ENCODE data around the gene NPC2.

Gene NPC2

GRCh38 chr14:74444866-74445265 is 48.2 kb downstream of the NPC2 start:
- no peak for DNase-seq
- intact Hi-C loops (cut with DNase I) = no loop called here

- intact Hi-C loops (cut with DNase I) = no loop called here
- no peak for DNase-seq
Observed at GRCh38 chr14:74442757-74443156, 50.3 kb downstream of the NPC2 start.

GRCh38 chr14:74441113-74441512 is 52.0 kb downstream of the NPC2 start:
- intact Hi-C loops (cut with DNase I) = no loop called here
- DNase-seq = peak in 1 of 42 donors; percentile 8

DNA sequence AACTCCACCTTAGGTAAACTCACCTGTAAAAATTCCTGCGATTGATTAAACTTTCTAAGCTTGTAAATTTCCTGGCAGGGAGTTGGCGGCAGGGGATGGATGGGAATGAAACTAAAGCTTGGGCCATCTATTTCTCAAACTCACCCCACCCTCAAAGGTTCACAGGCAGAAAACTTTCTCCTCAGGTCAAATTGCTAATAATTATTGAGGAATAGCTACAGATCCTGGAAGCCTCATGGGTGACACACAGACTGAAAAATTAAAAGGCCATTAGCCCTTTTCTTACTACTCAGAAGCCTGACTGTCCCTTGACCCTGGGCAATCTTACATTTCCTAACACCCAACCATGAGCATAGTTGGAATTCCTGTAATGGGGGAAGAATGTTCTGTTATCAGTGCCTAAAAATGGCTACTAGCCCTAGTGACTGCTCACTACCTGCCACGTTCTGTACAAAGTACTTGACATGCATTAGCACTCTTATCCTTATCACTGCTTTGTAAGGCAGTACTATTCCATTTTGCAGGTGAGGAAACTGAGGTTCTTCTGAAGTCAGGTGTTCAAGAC is 54.7 kb downstream of the NPC2 start:
- DNase-seq = no peak
- intact Hi-C loops (cut with DNase I) = no loop called here

GRCh38 chr14:74437496-74438053 is 55.5 kb downstream of the NPC2 start:
- intact Hi-C loops (cut with DNase I) = no loop called here
- DNase-seq = no peak

DNA sequence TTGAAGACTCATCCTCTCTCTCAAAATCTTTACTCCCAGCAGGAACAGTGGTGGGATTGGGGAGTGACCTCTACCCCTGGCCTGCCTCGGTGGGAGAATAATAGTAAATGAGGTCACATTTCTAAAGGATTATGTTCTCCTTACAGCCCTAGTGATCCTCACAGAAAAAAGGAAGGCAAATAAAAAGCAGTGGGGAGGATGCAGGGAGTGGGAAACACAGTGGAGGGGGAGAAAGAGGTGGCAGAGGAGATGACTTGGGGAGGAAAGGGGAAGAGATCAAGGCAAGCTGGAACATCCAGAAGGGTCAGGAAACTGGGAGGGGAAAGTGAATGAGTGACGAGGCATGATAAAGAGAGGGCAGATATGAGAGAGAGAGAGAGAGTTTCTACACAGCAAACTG is 58.8 kb downstream of the NPC2 start:
- DNase-seq = peak in 1 of 42 donors; percentile 28
- intact Hi-C loops (cut with DNase I) = no loop called here

- intact Hi-C loops (cut with DNase I) = no loop called here
- DNase-seq = peak in 40 of 42 donors; percentile 24 to 87 (median 60)
Observed at GRCh38 chr14:74429991-74430390, 63.1 kb downstream of the NPC2 start.
